22Rv1 (cell line): ENCODE data around the gene NAPA.

Experiments used
- ZFX ChIP-seq: fragments of 450-650 bp; IDR thresholded peaks from 2 replicates; pipeline ENCODE4 v1.6.1; 2017; ENCODE audit warnings: antibody characterized with exemption, borderline replicate concordance
- TF ChIP-seq, protein P1 (sequence below): fragments of 450-650 bp; IDR thresholded peaks from 2 replicates; pipeline ENCODE4 v1.5.1; 2017; ENCODE audit warnings: mild to moderate bottlenecking

DNA sequence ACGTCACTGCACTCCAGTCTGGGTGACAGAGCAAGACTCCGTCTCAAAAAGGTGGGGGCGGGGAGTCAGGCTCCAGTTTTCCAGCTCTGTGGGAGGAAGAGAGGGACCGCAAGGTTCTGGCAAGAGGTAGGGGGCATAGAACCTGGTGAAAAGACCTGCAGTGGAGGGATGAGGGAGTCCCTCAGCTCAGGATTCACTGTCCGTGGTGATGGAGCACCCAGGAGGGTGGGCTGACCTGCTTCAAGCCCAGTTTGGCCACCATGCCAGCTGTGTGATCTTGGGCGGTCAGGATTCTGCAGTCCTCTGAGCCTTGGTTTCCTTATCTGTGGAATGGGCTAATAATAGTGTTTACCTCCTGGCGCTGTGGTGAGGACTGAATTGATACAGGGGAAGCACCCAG is 64.4 kb downstream of the NAPA start:
- TF ChIP-seq, protein P1, sequence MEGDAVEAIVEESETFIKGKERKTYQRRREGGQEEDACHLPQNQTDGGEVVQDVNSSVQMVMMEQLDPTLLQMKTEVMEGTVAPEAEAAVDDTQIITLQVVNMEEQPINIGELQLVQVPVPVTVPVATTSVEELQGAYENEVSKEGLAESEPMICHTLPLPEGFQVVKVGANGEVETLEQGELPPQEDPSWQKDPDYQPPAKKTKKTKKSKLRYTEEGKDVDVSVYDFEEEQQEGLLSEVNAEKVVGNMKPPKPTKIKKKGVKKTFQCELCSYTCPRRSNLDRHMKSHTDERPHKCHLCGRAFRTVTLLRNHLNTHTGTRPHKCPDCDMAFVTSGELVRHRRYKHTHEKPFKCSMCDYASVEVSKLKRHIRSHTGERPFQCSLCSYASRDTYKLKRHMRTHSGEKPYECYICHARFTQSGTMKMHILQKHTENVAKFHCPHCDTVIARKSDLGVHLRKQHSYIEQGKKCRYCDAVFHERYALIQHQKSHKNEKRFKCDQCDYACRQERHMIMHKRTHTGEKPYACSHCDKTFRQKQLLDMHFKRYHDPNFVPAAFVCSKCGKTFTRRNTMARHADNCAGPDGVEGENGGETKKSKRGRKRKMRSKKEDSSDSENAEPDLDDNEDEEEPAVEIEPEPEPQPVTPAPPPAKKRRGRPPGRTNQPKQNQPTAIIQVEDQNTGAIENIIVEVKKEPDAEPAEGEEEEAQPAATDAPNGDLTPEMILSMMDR, result no peak
- no peak for TF ChIP-seq ZFX
